Pons (tissue), 1 donor: Measurements from ENCODE around the gene CST3.

Experiments used
- DNase-seq: peaks from one replicate; pipeline ENCODE4 v3.0.0-alpha.2; 2016; ENCODE audit warnings: low spot score

Gene CST3

GRCh38 chr20:23602699-23603098, 35.1 kb downstream of the CST3 start:
- DNase-seq = no peak

GRCh38 chr20:23602241-23602640, 35.5 kb downstream of the CST3 start:
- DNase-seq = no peak

GRCh38 chr20:23601715-23602114, 36.0 kb downstream of the CST3 start:
- DNase-seq = no peak

- DNase-seq = no peak
Measured at GRCh38 chr20:23598481-23598880, 39.3 kb downstream of the CST3 start.

GRCh38 chr20:23596579-23597250, 41.0 kb downstream of the CST3 start:
- DNase-seq = no peak

GRCh38 chr20:23595941-23596340, 41.8 kb downstream of the CST3 start:
- no peak for DNase-seq

- DNase-seq = no peak
Measured at GRCh38 chr20:23588434-23589403, 49.0 kb downstream of the CST3 start.

- DNase-seq = no peak
Measured at GRCh38 chr20:23587631-23588030, 50.1 kb downstream of the CST3 start.

GRCh38 chr20:23586735-23587525, 50.8 kb downstream of the CST3 start:
- DNase-seq = no peak

GRCh38 chr20:23585808-23586734, 51.7 kb downstream of the CST3 start:
- no peak for DNase-seq

- DNase-seq = no peak
Measured at GRCh38 chr20:23585449-23585807, 52.3 kb downstream of the CST3 start.

GRCh38 chr20:23584434-23585199, 53.1 kb downstream of the CST3 start:
- no peak for DNase-seq
